Measurements from ENCODE around the gene YEATS4. TPM values are rescaled to one million over a fixed set of nuclear protein-coding genes. Genes with fewer than 3 reads are reported as not detected.
A peak's percentile ranks its signal among the peaks of the same experiment; 100 is the strongest.

Gene YEATS4
- polyA plus RNA-seq, 2 of the 4 experiments (the other 2 are of a cell fraction), result 41.7 to 70.1 TPM

DNA sequence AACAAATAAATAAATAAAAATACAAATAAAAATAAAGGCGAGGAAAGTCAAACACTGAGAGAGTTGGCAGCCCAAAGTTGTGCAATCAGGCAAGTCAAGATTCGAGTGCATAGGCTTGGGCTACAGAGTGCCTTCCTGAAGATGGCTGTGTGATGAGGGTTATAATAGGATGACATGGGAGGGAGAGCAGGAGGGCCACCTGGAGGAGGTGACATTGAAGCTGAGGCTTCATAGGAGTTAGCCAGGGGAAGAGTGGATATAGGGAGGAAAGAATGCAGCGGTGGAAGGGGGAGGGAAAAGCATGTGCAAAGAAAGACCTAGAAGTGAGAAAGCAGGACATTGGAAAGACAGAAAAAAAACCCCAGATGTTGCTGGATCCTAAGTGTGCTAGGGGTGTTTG is 53.1 kb downstream of the YEATS4 start:
- Histone ChIP-seq H3K4me2 (no peak overlapping the region), H3K9me3 (no peaks in the 10 kb centered on the region), H3K4me1 (peaks cover 17% of the 10 kb centered on the region), H3K27ac (peak overlapping the region in 1 of 2 experiments; percentile 30; a peak in 1 of 6 replicates), H3K4me3 (no peak overlapping the region)
- FAIRE-seq (no peak), ATAC-seq (no peak; a peak in 1 of 6 replicates), DNase-seq (ENCODE audit: low read depth in 1 of 2, low spot score in 1 of 2) (no peak)
- WGBS (ENCODE audit: missing lambda C conversion rate), result 76% methylated on average over 3 of the region's 3 CpGs
- peak; percentile 44 for TF ChIP-seq ZFP36 (IDR thresholded peaks at IDR 0.05; ENCODE audit: borderline replicate concordance, partially characterized antibody)
- no peak for TF ChIP-seq KDM1A (IDR thresholded peaks at IDR 0.05; ENCODE audit: low read depth)
- no peak for TF ChIP-seq RAD21 (conservative IDR thresholded peaks at IDR 0.05 in 1 of 2, IDR thresholded peaks at IDR 0.05 in 1 of 2)
- no peak for TF ChIP-seq HOXA7 (CRISPR knock-in tag; IDR thresholded peaks at IDR 0.05)
- no peak for TF ChIP-seq RCOR1 (IDR thresholded peaks at IDR 0.05; ENCODE audit: low read depth, low read length)
- no peak for TF ChIP-seq FOSB (CRISPR knock-in tag; IDR thresholded peaks at IDR 0.05)
- no peak for TF ChIP-seq CHD2 (IDR thresholded peaks at IDR 0.05; ENCODE audit: low read length, partially characterized antibody)
- TF ChIP-seq CEBPB (IDR thresholded peaks at IDR 0.05), result peak in 1 of 2 experiments; percentile 40; a peak in 2 of 4 replicates
- TF ChIP-seq JUN (IDR thresholded peaks at IDR 0.05), result no peak
- CTCF ChIA-PET, result interaction anchor here (1.0 to 1.6 kb wide), 2 partner anchors 11 to 18 kb away, joined by 3 to 4 read pairs; no protein-coding TSS in a partner anchor
- POLR2A ChIA-PET, result no interaction called here

DNA sequence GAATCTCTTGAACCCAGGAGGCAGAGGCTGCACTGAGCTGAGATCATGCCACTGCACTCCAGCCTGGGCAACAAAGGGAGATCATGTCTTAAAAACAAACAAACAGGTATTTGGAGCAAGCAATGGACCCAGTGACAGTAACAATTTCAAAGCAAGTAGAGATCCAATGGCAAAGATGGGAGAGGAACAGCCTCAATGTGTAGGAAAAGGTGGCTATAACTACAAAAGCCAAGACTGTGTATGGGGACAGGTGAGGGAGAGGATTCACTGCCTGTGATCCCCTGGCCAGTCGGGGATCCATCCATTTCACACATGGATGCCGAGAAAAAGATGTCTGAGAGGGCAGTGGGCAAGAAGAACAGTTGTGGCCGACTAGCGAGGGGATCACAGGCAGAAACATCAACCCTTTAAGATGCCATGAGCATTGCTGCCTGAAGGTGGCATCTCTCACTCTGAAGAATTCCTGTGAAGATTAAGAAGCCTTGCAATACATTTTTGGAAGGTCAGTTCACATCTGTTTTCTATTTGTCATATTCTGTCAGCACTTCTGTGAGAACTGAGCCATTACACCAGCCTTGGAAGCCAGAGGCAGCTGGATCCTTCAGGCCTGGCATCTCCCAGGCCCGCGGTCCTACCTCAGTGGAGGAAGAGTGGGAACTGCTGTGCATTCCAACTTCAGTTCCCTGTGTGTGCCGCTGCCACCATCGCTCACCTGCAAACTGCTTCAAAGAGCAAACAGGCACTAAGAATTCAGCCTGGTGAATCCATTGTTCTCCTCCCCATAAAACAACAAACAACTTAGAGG is 56.1 kb downstream of the YEATS4 start:
- DNase-seq (ENCODE audit: low read depth in 1 of 2, low spot score in 1 of 2), result peak; percentile 40 to 69

DNA sequence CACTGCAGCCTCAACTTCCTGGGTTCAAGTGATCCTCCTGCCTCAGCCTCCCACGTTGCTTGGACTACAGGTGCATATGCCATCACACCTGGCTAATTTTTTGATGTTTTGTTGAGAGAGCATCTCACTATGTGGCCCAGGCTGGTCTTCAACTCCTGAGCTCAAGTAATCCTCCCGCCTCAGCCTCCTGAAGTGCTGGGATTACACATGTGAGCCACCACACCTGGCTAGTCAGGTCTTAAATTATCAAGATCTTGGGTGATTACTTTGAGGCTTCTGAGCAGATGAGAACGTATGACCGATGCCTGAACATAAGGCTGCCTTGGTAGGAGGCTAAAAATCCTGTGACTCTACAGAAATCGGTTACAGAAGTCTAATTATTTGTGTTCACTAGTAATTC is 57.7 kb downstream of the YEATS4 start:
- DNase-seq (ENCODE audit: low read depth in 1 of 2, low spot score in 1 of 2), result no peak
- no peak for ATAC-seq
- Histone ChIP-seq H3K4me3 (no peak overlapping the region), H3K9me3 (no peaks in the 10 kb centered on the region), H3K4me2 (peak overlapping the region; percentile 48), H3K27ac (peak overlapping the region; percentile 7 to 49; a peak in 2 of 6 replicates), H3K4me1 (peaks cover 26% of the 10 kb centered on the region)
- ChIA-PET CTCF (interaction anchor here (0.9 to 1.8 kb wide), 3 partner anchors 30 to 154 kb away, joined by 3 to 6 read pairs (median 3); no protein-coding TSS in a partner anchor), POLR2A (interaction anchor here (1.2 kb wide), 1 partner anchor 168 kb away, joined by 3 read pairs; the partner anchor contains the start of gene CCT2)
- no peak for FAIRE-seq
- no peak for TF ChIP-seq MAFK (IDR thresholded peaks at IDR 0.05; ENCODE audit: partially characterized antibody)
- TF ChIP-seq, protein P1, sequence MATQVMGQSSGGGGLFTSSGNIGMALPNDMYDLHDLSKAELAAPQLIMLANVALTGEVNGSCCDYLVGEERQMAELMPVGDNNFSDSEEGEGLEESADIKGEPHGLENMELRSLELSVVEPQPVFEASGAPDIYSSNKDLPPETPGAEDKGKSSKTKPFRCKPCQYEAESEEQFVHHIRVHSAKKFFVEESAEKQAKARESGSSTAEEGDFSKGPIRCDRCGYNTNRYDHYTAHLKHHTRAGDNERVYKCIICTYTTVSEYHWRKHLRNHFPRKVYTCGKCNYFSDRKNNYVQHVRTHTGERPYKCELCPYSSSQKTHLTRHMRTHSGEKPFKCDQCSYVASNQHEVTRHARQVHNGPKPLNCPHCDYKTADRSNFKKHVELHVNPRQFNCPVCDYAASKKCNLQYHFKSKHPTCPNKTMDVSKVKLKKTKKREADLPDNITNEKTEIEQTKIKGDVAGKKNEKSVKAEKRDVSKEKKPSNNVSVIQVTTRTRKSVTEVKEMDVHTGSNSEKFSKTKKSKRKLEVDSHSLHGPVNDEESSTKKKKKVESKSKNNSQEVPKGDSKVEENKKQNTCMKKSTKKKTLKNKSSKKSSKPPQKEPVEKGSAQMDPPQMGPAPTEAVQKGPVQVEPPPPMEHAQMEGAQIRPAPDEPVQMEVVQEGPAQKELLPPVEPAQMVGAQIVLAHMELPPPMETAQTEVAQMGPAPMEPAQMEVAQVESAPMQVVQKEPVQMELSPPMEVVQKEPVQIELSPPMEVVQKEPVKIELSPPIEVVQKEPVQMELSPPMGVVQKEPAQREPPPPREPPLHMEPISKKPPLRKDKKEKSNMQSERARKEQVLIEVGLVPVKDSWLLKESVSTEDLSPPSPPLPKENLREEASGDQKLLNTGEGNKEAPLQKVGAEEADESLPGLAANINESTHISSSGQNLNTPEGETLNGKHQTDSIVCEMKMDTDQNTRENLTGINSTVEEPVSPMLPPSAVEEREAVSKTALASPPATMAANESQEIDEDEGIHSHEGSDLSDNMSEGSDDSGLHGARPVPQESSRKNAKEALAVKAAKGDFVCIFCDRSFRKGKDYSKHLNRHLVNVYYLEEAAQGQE (IDR thresholded peaks at IDR 0.05), result no peak
- TF ChIP-seq CBX2 (IDR thresholded peaks at IDR 0.05; ENCODE audit: borderline replicate concordance, low read depth), result no peak
- TF ChIP-seq, protein P2, sequence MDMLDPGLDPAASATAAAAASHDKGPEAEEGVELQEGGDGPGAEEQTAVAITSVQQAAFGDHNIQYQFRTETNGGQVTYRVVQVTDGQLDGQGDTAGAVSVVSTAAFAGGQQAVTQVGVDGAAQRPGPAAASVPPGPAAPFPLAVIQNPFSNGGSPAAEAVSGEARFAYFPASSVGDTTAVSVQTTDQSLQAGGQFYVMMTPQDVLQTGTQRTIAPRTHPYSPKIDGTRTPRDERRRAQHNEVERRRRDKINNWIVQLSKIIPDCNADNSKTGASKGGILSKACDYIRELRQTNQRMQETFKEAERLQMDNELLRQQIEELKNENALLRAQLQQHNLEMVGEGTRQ (IDR thresholded peaks at IDR 0.05), result no peak
- TF ChIP-seq, protein P3, sequence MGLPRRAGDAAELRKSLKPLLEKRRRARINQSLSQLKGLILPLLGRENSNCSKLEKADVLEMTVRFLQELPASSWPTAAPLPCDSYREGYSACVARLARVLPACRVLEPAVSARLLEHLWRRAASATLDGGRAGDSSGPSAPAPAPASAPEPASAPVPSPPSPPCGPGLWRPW (IDR thresholded peaks at IDR 0.05), result no peak
- TF ChIP-seq PHF8 (IDR thresholded peaks at IDR 0.05; ENCODE audit: borderline replicate concordance, low read depth), result no peak
- 85% methylated on average over 5 of the region's 5 CpGs for WGBS (ENCODE audit: missing lambda C conversion rate)

More for the DNA sequence above, 56.1 kb downstream of the YEATS4 start:
- TF ChIP-seq RAD21 (conservative IDR thresholded peaks at IDR 0.05 in 1 of 2, IDR thresholded peaks at IDR 0.05 in 1 of 2), result peak; percentile 69 to 73
- TF ChIP-seq, protein P4, sequence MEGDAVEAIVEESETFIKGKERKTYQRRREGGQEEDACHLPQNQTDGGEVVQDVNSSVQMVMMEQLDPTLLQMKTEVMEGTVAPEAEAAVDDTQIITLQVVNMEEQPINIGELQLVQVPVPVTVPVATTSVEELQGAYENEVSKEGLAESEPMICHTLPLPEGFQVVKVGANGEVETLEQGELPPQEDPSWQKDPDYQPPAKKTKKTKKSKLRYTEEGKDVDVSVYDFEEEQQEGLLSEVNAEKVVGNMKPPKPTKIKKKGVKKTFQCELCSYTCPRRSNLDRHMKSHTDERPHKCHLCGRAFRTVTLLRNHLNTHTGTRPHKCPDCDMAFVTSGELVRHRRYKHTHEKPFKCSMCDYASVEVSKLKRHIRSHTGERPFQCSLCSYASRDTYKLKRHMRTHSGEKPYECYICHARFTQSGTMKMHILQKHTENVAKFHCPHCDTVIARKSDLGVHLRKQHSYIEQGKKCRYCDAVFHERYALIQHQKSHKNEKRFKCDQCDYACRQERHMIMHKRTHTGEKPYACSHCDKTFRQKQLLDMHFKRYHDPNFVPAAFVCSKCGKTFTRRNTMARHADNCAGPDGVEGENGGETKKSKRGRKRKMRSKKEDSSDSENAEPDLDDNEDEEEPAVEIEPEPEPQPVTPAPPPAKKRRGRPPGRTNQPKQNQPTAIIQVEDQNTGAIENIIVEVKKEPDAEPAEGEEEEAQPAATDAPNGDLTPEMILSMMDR (IDR thresholded peaks at IDR 0.05), result peak; percentile 74
- no peak for TF ChIP-seq EHF (CRISPR knock-in tag; IDR thresholded peaks at IDR 0.05)
- TF ChIP-seq BHLHE40 (IDR thresholded peaks at IDR 0.05; ENCODE audit: low read depth, low read length), result no peak
- TF ChIP-seq FOSB (CRISPR knock-in tag; IDR thresholded peaks at IDR 0.05), result no peak
- TF ChIP-seq ZFP36 (IDR thresholded peaks at IDR 0.05; ENCODE audit: borderline replicate concordance, partially characterized antibody), result no peak
- peak; percentile 59 for TF ChIP-seq SMC3 (IDR thresholded peaks at IDR 0.05)
- no peak for TF ChIP-seq MYC (IDR thresholded peaks at IDR 0.05; ENCODE audit: borderline replicate concordance, low read length)
- no peak for TF ChIP-seq JUNB (IDR thresholded peaks at IDR 0.05)
- peak overlapping the region; percentile 18 to 66; a peak in 4 of 6 replicates for H3K27ac ChIP-seq
- H3K4me2 ChIP-seq, result no peak overlapping the region
- FAIRE-seq (peak; percentile 70), ATAC-seq (peak; percentile 88 to 95)
- no peaks in the 10 kb centered on the region for H3K9me3 ChIP-seq
- 62% methylated on average over 8 of the region's 8 CpGs for WGBS (ENCODE audit: missing lambda C conversion rate)
- ChIA-PET POLR2A (no interaction called here), CTCF (interaction anchor here (0.7 to 1.8 kb wide), 7 partner anchors 16 to 154 kb away, joined by 3 to 9 read pairs (median 3); partner anchors contain the start of gene FRS2)
- H3K4me3 ChIP-seq, result no peak overlapping the region
- peaks cover 26% of the 10 kb centered on the region for H3K4me1 ChIP-seq

All from A549 (cell line).